T-helper 2 cell treated with Interferon-gamma antibody and Interleukin-4, amounts not matched to agents 5 μg/mL and 100 μg/mL, for 36 hours (primary cell): ENCODE data around the gene MUC12.
"Not testable (repeated sequence)": the region's sequence is repeated elsewhere in the genome, so short reads cannot be mapped to it uniquely, and the experiment has no call there.

ENCODE experiments used
- DNase-seq: peaks from one replicate; pipeline ENCODE4 v3.0.0; 2021; ENCODE audit warnings: low spot score
- H3K27ac Mint-ChIP-seq: one replicate; pipeline ENCODE4 v1.8.0; 2021; ENCODE audit warnings: mild to moderate bottlenecking, mixed read lengths
- H3K27me3 Mint-ChIP-seq: one replicate; pipeline ENCODE4 v1.8.0; 2021; ENCODE audit warnings: low read depth, mixed read lengths
- H3K36me3 Mint-ChIP-seq: one replicate; pipeline ENCODE4 v1.8.0; 2021; ENCODE audit warnings: low read depth, mixed read lengths
- H3K4me1 Mint-ChIP-seq: one replicate; pipeline ENCODE4 v1.8.0; 2021; ENCODE audit warnings: low read depth, mixed read lengths
- H3K4me3 Mint-ChIP-seq: one replicate; pipeline ENCODE4 v1.8.0; 2022; ENCODE audit warnings: mild to moderate bottlenecking, moderate library complexity, mixed read lengths
- H3K9me3 Mint-ChIP-seq: one replicate; pipeline ENCODE4 v1.8.0; 2021; ENCODE audit warnings: mixed read lengths

MUC12 gene, protein sequence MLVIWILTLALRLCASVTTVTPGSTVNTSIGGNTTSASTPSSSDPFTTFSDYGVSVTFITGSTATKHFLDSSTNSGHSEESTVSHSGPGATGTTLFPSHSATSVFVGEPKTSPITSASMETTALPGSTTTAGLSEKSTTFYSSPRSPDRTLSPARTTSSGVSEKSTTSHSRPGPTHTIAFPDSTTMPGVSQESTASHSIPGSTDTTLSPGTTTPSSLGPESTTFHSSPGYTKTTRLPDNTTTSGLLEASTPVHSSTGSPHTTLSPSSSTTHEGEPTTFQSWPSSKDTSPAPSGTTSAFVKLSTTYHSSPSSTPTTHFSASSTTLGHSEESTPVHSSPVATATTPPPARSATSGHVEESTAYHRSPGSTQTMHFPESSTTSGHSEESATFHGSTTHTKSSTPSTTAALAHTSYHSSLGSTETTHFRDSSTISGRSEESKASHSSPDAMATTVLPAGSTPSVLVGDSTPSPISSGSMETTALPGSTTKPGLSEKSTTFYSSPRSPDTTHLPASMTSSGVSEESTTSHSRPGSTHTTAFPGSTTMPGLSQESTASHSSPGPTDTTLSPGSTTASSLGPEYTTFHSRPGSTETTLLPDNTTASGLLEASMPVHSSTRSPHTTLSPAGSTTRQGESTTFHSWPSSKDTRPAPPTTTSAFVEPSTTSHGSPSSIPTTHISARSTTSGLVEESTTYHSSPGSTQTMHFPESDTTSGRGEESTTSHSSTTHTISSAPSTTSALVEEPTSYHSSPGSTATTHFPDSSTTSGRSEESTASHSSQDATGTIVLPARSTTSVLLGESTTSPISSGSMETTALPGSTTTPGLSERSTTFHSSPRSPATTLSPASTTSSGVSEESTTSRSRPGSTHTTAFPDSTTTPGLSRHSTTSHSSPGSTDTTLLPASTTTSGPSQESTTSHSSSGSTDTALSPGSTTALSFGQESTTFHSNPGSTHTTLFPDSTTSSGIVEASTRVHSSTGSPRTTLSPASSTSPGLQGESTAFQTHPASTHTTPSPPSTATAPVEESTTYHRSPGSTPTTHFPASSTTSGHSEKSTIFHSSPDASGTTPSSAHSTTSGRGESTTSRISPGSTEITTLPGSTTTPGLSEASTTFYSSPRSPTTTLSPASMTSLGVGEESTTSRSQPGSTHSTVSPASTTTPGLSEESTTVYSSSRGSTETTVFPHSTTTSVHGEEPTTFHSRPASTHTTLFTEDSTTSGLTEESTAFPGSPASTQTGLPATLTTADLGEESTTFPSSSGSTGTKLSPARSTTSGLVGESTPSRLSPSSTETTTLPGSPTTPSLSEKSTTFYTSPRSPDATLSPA (N-terminal part only)

DNA sequence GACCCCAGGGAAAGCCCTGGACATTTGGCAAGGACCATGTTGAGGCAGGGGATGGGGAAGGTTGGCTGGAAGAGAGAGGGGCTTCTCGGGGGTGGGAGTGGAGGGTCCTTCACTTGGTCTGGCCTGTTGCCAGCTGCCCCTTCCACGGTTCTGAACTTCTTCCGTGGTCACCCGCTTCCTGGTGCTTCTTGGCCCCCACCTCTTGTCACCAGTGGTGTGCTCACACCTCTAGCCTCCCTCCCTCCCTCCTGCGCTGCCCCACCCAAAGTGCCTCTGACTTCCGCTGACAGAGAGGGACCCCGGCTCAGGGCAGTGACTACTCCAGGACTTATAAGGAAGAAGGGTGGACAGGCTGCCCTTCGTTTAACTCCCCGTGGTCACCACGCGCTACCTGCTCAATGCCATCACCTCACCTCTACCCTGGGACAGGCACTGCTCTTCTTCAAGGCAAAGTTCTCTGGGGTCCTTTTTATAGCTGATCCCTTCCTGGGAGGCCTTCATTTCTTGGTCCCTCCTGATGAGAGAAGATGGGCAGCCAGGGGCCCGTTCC lies at the start of gene MUC12:
Gene MUC12 (plus strand): TSS at position 500 of the 550 bp plus-strand sequence. CDS start 58 bp downstream, outside the sequence.
- H3K4me1 Mint-ChIP-seq, result peaks cover 9% of the 10 kb centered on the region
- no peaks in the 10 kb centered on the region for H3K36me3 Mint-ChIP-seq
- no peak within 1 kb of the TSS for H3K4me3 Mint-ChIP-seq
- H3K27me3 Mint-ChIP-seq, result peaks cover 35% of the 10 kb centered on the region
- no peak within 1 kb of the TSS for H3K27ac Mint-ChIP-seq
- no peak for DNase-seq
- no peaks in the 10 kb centered on the region for H3K9me3 Mint-ChIP-seq

DNA sequence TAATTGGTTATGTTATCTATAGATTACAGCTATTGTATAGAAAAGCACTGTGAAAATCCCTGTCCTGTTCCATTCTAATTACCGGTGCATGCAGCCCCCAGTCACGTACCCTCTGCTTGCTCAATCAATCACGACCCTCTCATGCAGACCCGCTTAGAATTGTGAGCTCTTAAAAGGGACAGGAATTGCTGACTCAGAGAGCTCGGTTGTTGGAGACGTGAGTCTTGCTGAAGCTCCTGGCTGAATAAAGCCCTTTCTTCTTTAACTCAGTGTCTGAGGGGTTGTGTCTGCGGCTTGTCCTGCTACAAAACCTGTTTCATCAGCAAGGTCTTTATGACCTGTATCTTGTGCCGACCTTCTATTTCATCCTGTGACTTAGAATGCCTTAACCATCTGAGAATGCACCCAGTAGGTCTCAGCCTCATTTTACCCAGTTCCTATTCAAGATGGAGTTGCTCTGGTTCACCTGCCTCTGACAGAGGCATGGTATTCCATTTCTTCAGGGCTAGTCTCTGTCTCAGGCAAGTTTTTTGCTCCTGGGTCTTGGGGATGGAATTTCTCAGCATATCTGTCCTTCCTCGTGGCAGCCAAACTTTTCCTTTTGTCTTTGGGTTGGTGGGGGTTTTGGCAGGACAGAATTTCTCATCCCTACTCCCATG lies 49.5 kb upstream of the MUC12 start:
- DNase-seq, H3K4me1 Mint-ChIP-seq, H3K27ac Mint-ChIP-seq, H3K36me3 Mint-ChIP-seq, H3K9me3 Mint-ChIP-seq, H3K4me3 Mint-ChIP-seq: not testable (repeated sequence)
- peaks cover 16% of the 10 kb centered on the region for H3K27me3 Mint-ChIP-seq

DNA sequence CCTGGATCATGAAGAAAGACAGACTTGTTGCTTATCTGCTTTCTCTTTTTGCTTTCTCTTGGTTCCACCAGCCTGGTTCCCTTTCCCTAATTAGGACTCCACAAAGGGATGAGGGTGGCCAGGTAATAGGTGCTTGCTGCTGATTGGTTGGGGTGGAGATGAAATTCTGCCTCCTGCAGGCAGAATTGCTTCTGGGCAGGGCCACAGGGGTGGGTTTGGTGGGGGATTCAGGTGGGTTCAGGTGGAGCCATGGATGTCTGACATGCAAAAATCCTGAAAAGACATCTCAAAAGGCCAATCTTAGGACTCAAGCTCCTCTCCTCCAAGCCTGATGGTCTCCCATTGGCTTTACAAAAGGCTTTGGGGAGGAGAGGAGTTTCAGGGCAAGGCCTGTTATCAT lies 48.3 kb upstream of the MUC12 start:
- H3K9me3 Mint-ChIP-seq, result no peaks in the 10 kb centered on the region
- no peaks in the 10 kb centered on the region for H3K36me3 Mint-ChIP-seq
- DNase-seq, result no peak
- peaks cover 16% of the 10 kb centered on the region for H3K27me3 Mint-ChIP-seq
- H3K27ac Mint-ChIP-seq, result no peak overlapping the region
- no peaks in the 10 kb centered on the region for H3K4me1 Mint-ChIP-seq
- no peak overlapping the region for H3K4me3 Mint-ChIP-seq

DNA sequence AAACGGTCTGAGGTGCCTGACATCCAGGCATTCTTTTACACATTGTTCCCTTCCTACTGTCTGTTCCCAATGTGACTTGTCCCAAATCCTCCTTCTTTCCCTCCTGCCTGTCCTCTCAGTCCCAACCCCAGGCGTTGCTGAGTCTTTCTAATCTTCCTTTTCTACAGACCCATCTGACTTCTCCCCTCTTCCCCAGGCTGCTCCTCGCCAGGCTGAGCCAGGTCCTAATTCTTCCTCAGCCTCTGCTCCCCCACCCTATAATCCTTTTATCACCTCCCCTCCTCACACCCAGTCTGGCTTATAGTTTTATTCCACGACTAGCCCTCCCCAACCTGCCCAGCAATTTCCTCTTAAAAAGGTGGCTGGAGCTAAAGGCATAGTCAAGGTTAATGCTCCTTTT lies 45.7 kb upstream of the MUC12 start:
- not testable (repeated sequence) for H3K27ac Mint-ChIP-seq, H3K4me3 Mint-ChIP-seq, H3K9me3 Mint-ChIP-seq, DNase-seq, H3K4me1 Mint-ChIP-seq, H3K36me3 Mint-ChIP-seq
- peaks cover 16% of the 10 kb centered on the region for H3K27me3 Mint-ChIP-seq

DNA sequence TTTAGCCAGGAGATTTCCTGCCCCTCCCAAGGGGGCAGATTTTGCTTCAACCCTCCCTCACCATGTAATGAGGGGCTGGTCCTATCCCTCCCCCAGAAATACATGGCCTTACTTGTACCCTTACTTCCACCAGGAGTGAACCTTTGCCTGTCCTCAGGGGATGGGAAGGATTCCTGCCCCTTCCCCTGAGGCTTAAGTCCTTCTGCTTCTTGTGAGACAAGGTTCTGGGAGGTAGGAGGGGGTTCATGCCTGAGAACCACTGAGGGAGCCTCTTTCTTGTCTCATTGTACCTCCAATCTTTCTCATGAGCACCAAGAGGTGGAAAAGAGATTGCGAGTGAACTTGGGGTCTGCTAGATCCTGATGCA lies 39.6 kb upstream of the MUC12 start:
- H3K4me3 Mint-ChIP-seq, result no peak overlapping the region
- no peaks in the 10 kb centered on the region for H3K9me3 Mint-ChIP-seq
- H3K4me1 Mint-ChIP-seq, result peaks cover 1% of the 10 kb centered on the region
- peaks cover 3% of the 10 kb centered on the region for H3K27me3 Mint-ChIP-seq
- H3K36me3 Mint-ChIP-seq, result no peaks in the 10 kb centered on the region
- no peak for DNase-seq
- H3K27ac Mint-ChIP-seq, result no peak overlapping the region

DNA sequence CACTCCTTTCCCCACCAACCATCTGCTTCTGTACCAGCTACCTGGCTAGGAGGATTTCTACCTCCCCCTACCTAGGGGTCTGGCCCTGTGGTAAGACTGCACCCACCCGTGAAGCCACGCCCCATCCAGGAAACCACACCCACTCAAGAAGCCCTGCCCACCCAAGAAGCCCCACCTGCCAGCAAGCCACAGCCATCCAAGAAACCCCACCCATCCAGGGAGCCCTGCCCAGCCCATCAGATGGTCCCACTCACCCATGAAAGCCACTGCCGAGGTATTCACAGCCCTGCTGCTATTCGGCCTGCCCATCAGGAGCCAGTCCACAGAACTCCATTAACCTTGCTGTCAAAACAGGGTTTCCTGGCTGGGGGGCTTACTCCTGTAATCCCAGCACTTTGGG lies 35.6 kb upstream of the MUC12 start:
- Mint-ChIP-seq H3K4me1 (peaks cover 1% of the 10 kb centered on the region), H3K9me3 (no peaks in the 10 kb centered on the region), H3K36me3 (no peaks in the 10 kb centered on the region), H3K27ac (no peak overlapping the region), H3K27me3 (peaks cover 3% of the 10 kb centered on the region), H3K4me3 (no peak overlapping the region)
- no peak for DNase-seq

DNA sequence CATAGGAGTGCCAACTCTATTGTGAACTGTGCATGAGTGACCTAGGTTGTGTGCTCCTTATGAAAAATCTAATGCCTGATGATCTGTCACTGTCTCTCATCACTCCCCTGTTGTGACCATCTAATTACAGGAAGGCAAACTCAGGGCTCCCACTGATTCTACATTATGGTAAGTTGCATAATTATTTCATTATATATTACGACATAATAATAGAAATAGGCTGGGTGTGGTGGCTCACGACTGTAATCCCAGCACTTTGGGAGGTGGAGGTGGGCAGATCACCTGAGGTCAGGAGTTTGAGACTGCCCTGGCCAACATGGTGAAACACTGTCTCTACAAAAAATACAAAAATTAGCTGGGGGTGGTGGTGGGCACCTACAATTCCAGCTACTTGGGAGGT lies 34.0 kb upstream of the MUC12 start:
- H3K27me3 Mint-ChIP-seq, H3K36me3 Mint-ChIP-seq, H3K27ac Mint-ChIP-seq, H3K4me1 Mint-ChIP-seq, H3K9me3 Mint-ChIP-seq, H3K4me3 Mint-ChIP-seq, DNase-seq: not testable (repeated sequence)

DNA sequence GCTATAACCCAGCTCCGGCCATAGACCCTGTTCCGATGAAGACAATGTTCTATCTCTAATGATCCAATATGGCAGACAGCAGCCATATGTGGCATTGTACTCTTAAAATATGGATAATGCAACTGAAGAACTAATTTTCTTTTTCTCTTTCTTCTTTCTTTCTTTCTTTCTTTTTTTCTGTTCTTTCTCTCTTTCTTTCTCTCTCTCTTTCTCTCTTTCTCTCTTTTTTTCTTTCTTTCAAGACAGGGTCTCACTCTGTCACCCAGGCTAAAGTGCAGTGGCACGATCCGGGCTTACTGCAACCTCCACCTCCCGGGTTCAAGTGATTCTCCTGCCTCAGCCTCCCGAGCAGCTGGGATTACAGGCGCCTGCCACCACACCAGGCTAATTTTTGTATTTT lies 33.2 kb upstream of the MUC12 start:
- not testable (repeated sequence) for H3K9me3 Mint-ChIP-seq, H3K4me1 Mint-ChIP-seq, H3K27ac Mint-ChIP-seq, H3K4me3 Mint-ChIP-seq, H3K36me3 Mint-ChIP-seq, H3K27me3 Mint-ChIP-seq, DNase-seq

DNA sequence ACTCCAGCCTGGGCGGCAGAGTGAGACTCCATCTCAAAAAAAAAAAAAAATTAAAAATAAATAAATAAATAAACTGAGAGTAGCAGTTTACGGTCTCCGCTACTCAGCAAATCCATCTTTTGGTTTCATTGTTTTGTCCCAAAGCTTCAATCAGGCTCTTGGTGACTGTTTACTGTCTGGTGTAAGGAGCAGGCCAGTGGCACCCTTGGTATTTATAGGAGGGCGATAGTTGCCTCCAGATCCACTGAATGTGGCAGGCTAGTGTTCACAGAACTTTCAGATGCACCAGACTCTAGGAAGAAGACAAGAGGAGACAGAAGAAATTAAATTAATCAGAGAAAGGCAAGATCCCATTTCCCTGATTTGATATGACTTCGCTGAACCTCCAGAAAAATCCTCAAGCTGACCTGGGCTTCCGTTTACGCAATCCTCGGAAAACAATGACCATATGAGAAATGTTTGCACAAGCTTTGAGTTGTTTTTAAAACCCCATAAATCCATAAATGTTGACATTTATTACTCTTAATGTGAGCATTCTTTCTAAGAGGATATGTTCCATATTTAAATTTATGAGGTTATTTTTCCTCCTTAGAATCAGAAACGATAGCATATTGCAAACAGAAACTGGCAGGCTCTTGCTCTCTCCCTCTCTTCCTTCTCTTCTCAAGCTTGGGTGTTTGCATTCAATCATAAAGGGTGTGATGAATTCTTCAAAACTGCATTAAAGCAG lies 27.2 kb upstream of the MUC12 start:
- no peak for DNase-seq
- H3K27me3 Mint-ChIP-seq, result peaks cover 6% of the 10 kb centered on the region
- no peaks in the 10 kb centered on the region for H3K36me3 Mint-ChIP-seq
- H3K27ac Mint-ChIP-seq, result no peak overlapping the region
- no peaks in the 10 kb centered on the region for H3K4me1 Mint-ChIP-seq
- peaks cover 10% of the 10 kb centered on the region for H3K9me3 Mint-ChIP-seq
- H3K4me3 Mint-ChIP-seq, result no peak overlapping the region

DNA sequence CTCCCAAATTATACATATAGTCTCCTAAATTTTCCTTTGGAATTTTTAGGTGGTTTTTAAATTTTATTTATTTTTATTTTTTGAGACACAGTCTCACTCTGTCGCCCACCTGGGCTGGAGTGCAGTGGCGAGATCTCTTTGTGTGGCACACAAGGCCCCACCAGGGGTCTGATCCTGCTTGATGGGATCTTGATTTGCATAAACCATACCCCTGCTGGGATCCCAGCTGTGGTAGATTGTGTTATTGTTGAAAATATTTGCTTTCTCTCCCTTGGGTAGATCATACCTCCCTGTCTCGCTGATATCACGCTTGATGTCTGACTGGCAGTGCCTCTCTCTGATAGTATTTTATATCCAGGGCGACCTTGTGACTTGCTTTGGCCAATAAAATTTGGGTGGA lies 25.7 kb upstream of the MUC12 start:
- Mint-ChIP-seq H3K27ac (no peak overlapping the region), H3K4me1 (no peaks in the 10 kb centered on the region)
- DNase-seq, result no peak

DNA sequence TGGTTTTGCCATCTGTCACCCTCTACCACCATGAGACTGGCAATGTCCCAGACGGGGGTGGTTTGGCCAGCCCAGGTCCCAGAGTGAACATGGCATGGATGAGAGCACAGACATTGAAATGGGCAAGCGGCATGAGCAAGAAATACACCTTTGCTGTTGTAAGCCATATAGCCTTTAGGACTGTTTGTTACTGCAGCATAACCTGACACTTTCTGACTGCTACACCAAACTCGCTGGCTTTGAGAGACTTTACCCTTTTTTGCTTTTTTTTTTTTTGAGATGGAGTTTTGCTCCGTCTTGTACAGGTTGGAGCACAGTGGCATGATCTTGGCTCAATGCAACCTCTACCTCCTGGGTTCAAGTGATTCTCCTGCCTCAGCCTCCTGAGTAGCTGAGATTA lies 25.2 kb upstream of the MUC12 start:
- H3K4me3 Mint-ChIP-seq, result no peak overlapping the region
- H3K36me3 Mint-ChIP-seq, result no peaks in the 10 kb centered on the region
- no peak for DNase-seq
- H3K9me3 Mint-ChIP-seq, result peaks cover 10% of the 10 kb centered on the region
- H3K4me1 Mint-ChIP-seq, result no peaks in the 10 kb centered on the region
- H3K27ac Mint-ChIP-seq, result no peak overlapping the region
- peaks cover 8% of the 10 kb centered on the region for H3K27me3 Mint-ChIP-seq

More for the DNA sequence above, 25.7 kb upstream of the MUC12 start:
- Mint-ChIP-seq H3K9me3 (peaks cover 10% of the 10 kb centered on the region), H3K36me3 (no peaks in the 10 kb centered on the region), H3K27me3 (peaks cover 6% of the 10 kb centered on the region), H3K4me3 (no peak overlapping the region)

DNA sequence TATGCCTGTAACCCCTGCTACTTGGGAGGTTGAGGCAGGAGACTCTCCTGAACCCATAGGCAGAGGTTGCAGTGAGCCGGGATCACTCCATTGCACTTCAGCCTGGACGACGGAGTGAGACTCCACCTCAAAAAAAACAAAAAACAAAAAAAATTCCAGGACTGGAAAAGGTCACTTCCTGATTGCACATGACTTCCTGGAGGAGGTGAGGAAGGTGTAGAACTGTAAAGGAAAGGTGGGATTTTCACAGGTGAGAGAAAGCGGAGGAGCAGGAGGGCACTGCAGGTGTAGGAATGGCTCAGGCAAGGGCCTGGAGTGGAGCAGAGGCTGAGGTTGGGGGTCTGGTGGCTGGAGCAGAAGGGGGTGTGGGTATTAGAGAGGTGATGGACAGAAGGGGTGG lies 23.3 kb upstream of the MUC12 start:
- Mint-ChIP-seq H3K27ac (no peak overlapping the region), H3K4me1 (no peaks in the 10 kb centered on the region), H3K9me3 (peaks cover 3% of the 10 kb centered on the region), H3K4me3 (no peak overlapping the region), H3K36me3 (no peaks in the 10 kb centered on the region), H3K27me3 (peaks cover 16% of the 10 kb centered on the region)
- DNase-seq, result no peak
